H1 (cell line): ENCODE results near the gene RNF144A. TPM values are rescaled to one million over a fixed set of nuclear protein-coding genes. Genes with fewer than 3 reads are reported as not detected.

Experiments
- BACH1 ChIP-seq: IDR thresholded peaks from 2 replicates; pipeline ENCODE4 v1.6.1; 2012; ENCODE audit warnings: low read length, improper control_type of control experiment
- CTBP2 ChIP-seq: IDR thresholded peaks from 2 replicates; pipeline ENCODE4 v1.7.0; 2011; ENCODE audit warnings: borderline replicate concordance, mild to moderate bottlenecking, moderate library complexity, mixed read lengths, low read length; ENCODE audit not compliant: insufficient read depth, insufficient read length
- ZNF274 ChIP-seq: IDR thresholded peaks from 2 replicates; pipeline ENCODE4 v1.7.0; 2012; ENCODE audit warnings: low read length, borderline replicate concordance; ENCODE audit errors: extremely low read depth
- polyA plus RNA-seq, 7 experiments: library from polyadenylated mRNA; depleted of rRNA in 3 of 7; stranded (reverse) in 5 of 7; unstranded in 2 of 7; fragments of >200 nt in 5 of 7; fragments of 200-250 nt in 2 of 7; gene quantifications; 1 replicate in 5 of 7; 2 replicates in 1 of 7; 4 replicates in 1 of 7; pipeline versions ENCODE4 v1.2.1 to v1.2.3, GENCODE V29; 2011 to 2013; ENCODE audit warnings: missing spikeins in 2 of 7, mixed read lengths in 2 of 7
- total RNA-seq: library from RNA; stranded (reverse); fragmentation: NEBNext Ultra II Directional; extraction: Animal tissue kit (Norgen Biotek cat#: 25700); gene quantifications from 2 replicates; pipeline ENCODE4 v1.2.1, GENCODE V29; 2021
- TF ChIP-seq, protein P1 (sequence below): fragments of 300-600 bp; sonication (generic); IDR thresholded peaks from 2 replicates; pipeline ENCODE4 v1.7.1; 2012; ENCODE audit warnings: low read length, moderate library complexity, mild to moderate bottlenecking, inconsistent platforms; ENCODE audit not compliant: insufficient replicate concordance

The RNF144A gene
- total and polyA plus RNA-seq, 2 of the 8 experiments (the other 6 are each of a cell fraction or from before 2014, with no cell fraction given): 14.0 to 15.0 TPM

DNA sequence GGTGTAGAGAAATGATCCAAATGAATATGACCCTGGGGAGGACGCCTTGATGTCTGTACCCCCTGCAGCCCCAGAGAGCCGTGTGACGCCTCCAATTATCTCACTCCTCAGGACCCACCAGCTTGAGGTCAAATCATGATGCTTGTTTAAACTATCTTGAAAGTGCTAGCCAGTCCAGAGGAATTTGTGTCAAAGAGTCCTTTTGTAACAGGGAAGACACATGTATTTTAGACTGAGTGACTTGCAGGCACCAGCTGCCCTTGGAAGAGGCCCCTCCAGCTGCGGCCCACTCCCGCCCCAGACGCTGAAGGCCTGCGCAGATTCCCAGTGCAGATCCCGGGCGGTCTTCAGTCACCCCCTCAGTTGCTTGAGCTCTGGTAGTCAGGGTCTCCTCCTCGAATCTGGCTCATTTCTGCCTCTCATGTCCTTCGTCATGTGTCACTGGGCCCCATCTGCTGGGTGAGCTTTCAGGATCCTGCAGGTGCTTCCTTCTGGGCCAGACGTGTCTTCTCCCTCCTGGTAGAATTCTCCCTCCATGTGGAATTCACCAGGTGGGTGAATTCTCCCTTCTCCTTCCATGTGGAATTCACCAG, 77.4 kb downstream of the RNF144A start (continued):
- TF ChIP-seq, protein P1, sequence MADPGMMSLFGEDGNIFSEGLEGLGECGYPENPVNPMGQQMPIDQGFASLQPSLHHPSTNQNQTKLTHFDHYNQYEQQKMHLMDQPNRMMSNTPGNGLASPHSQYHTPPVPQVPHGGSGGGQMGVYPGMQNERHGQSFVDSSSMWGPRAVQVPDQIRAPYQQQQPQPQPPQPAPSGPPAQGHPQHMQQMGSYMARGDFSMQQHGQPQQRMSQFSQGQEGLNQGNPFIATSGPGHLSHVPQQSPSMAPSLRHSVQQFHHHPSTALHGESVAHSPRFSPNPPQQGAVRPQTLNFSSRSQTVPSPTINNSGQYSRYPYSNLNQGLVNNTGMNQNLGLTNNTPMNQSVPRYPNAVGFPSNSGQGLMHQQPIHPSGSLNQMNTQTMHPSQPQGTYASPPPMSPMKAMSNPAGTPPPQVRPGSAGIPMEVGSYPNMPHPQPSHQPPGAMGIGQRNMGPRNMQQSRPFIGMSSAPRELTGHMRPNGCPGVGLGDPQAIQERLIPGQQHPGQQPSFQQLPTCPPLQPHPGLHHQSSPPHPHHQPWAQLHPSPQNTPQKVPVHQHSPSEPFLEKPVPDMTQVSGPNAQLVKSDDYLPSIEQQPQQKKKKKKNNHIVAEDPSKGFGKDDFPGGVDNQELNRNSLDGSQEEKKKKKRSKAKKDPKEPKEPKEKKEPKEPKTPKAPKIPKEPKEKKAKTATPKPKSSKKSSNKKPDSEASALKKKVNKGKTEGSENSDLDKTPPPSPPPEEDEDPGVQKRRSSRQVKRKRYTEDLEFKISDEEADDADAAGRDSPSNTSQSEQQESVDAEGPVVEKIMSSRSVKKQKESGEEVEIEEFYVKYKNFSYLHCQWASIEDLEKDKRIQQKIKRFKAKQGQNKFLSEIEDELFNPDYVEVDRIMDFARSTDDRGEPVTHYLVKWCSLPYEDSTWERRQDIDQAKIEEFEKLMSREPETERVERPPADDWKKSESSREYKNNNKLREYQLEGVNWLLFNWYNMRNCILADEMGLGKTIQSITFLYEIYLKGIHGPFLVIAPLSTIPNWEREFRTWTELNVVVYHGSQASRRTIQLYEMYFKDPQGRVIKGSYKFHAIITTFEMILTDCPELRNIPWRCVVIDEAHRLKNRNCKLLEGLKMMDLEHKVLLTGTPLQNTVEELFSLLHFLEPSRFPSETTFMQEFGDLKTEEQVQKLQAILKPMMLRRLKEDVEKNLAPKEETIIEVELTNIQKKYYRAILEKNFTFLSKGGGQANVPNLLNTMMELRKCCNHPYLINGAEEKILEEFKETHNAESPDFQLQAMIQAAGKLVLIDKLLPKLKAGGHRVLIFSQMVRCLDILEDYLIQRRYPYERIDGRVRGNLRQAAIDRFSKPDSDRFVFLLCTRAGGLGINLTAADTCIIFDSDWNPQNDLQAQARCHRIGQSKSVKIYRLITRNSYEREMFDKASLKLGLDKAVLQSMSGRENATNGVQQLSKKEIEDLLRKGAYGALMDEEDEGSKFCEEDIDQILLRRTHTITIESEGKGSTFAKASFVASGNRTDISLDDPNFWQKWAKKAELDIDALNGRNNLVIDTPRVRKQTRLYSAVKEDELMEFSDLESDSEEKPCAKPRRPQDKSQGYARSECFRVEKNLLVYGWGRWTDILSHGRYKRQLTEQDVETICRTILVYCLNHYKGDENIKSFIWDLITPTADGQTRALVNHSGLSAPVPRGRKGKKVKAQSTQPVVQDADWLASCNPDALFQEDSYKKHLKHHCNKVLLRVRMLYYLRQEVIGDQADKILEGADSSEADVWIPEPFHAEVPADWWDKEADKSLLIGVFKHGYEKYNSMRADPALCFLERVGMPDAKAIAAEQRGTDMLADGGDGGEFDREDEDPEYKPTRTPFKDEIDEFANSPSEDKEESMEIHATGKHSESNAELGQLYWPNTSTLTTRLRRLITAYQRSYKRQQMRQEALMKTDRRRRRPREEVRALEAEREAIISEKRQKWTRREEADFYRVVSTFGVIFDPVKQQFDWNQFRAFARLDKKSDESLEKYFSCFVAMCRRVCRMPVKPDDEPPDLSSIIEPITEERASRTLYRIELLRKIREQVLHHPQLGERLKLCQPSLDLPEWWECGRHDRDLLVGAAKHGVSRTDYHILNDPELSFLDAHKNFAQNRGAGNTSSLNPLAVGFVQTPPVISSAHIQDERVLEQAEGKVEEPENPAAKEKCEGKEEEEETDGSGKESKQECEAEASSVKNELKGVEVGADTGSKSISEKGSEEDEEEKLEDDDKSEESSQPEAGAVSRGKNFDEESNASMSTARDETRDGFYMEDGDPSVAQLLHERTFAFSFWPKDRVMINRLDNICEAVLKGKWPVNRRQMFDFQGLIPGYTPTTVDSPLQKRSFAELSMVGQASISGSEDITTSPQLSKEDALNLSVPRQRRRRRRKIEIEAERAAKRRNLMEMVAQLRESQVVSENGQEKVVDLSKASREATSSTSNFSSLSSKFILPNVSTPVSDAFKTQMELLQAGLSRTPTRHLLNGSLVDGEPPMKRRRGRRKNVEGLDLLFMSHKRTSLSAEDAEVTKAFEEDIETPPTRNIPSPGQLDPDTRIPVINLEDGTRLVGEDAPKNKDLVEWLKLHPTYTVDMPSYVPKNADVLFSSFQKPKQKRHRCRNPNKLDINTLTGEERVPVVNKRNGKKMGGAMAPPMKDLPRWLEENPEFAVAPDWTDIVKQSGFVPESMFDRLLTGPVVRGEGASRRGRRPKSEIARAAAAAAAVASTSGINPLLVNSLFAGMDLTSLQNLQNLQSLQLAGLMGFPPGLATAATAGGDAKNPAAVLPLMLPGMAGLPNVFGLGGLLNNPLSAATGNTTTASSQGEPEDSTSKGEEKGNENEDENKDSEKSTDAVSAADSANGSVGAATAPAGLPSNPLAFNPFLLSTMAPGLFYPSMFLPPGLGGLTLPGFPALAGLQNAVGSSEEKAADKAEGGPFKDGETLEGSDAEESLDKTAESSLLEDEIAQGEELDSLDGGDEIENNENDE: no peak
- TF ChIP-seq BACH1 (no peak), CTBP2 (no peak), ZNF274 (no peak)
